WI38 (cell line): Measurements from ENCODE around the gene SGK1.

ENCODE experiments used
- H3K4me3 ChIP-seq: 2 replicates; pipeline ENCODE4 v1.5.1; 2011; ENCODE audit warnings: low read depth, mild to moderate bottlenecking, control low read depth, low read length
- CTCF ChIP-seq: IDR thresholded peaks from 2 replicates; pipeline ENCODE4 v1.5.1; 2012; ENCODE audit warnings: low read depth, mild to moderate bottlenecking, control low read depth, low read length

Gene SGK1

GRCh38 chr6:134230087-134230700, 87.7 kb downstream of the SGK1 start:
- H3K4me3 ChIP-seq = no peak overlapping the region
- TF ChIP-seq CTCF = no peak

GRCh38 chr6:134229520-134229919, 88.4 kb downstream of the SGK1 start:
- TF ChIP-seq CTCF = no peak

GRCh38 chr6:134223796-134224420, 94.0 kb downstream of the SGK1 start:
- TF ChIP-seq CTCF = no peak
- H3K4me3 ChIP-seq = no peak overlapping the region

More at GRCh38 chr6:134229520-134229919, 88.4 kb downstream of the SGK1 start:
- no peak overlapping the region for H3K4me3 ChIP-seq

GRCh38 chr6:134221250-134221649, 96.7 kb downstream of the SGK1 start:
- TF ChIP-seq CTCF = no peak
- no peak overlapping the region for H3K4me3 ChIP-seq

- no peak for TF ChIP-seq CTCF
- H3K4me3 ChIP-seq = no peak overlapping the region
Measured at GRCh38 chr6:134217798-134218140, 100.1 kb downstream of the SGK1 start.

- H3K4me3 ChIP-seq = no peak overlapping the region
- no peak for TF ChIP-seq CTCF
Measured at GRCh38 chr6:134217105-134217797, 100.7 kb downstream of the SGK1 start.
